Natural killer cell (primary cell): Measurements from ENCODE around the gene ABCB8. TPM values are rescaled to one million over a fixed set of nuclear protein-coding genes. Genes with fewer than 3 reads are reported as not detected.

ENCODE experiments used
- ATAC-seq, 3 donors: fragments of 150-1000 bp in 2 of 3; fragments of 200-7000 bp in 1 of 3; cut with Tn5 transposase; 1 replicate in 1 of 3; 2 replicates in 2 of 3; pipeline ENCODE4 v1.10.0; 2021; ENCODE audit warnings: mild to moderate bottlenecking in 2 of 3, moderate library complexity in 2 of 3
- DNase-seq, 2 donors: peaks; one replicate each; pipeline versions ENCODE4 v3.0.0 to v3.0.0-alpha.2; 2013 to 2021; ENCODE audit warnings: mixed read lengths in 1 of 2
- H3K27ac ChIP-seq: one replicate; pipeline ENCODE4 v1.5.1; 2013; ENCODE audit warnings: mild to moderate bottlenecking, low read length
- H3K27me3 ChIP-seq: one replicate; pipeline ENCODE4 v1.6.1; 2013; ENCODE audit warnings: low read length; ENCODE audit not compliant: control insufficient read depth, insufficient read depth
- H3K36me3 ChIP-seq: one replicate; pipeline ENCODE4 v1.6.1; 2013; ENCODE audit warnings: low read length; ENCODE audit not compliant: control insufficient read depth, insufficient read depth
- H3K4me1 ChIP-seq: one replicate; pipeline ENCODE4 v1.6.1; 2013; ENCODE audit warnings: low read length; ENCODE audit not compliant: control insufficient read depth, insufficient read depth
- H3K4me3 ChIP-seq: one replicate; pipeline ENCODE4 v1.5.1; 2013; ENCODE audit warnings: low read length
- H3K9me3 ChIP-seq: one replicate; pipeline ENCODE4 v1.6.1; 2013; ENCODE audit warnings: low read length; ENCODE audit not compliant: control insufficient read depth, insufficient read depth
- H3K27ac Mint-ChIP-seq, 2 donors: one replicate each; pipeline ENCODE4 v1.8.0; 2022; ENCODE audit warnings: mild to moderate bottlenecking in 2 of 2, mixed read lengths in 2 of 2, moderate library complexity in 1 of 2
- H3K27me3 Mint-ChIP-seq, 2 donors: one replicate each; pipeline ENCODE4 v1.8.0; 2022; ENCODE audit warnings: low read depth in 2 of 2, mixed read lengths in 2 of 2
- H3K36me3 Mint-ChIP-seq: one replicate; pipeline ENCODE4 v1.8.0; 2022; ENCODE audit warnings: mixed read lengths
- H3K4me1 Mint-ChIP-seq, 2 donors: one replicate each; pipeline ENCODE4 v1.8.0; 2022; ENCODE audit warnings: mixed read lengths in 2 of 2
- H3K4me3 Mint-ChIP-seq: one replicate; pipeline ENCODE4 v1.8.0; 2022; ENCODE audit warnings: mild to moderate bottlenecking, moderate library complexity, mixed read lengths
- H3K9me3 Mint-ChIP-seq, 2 donors: one replicate each; pipeline ENCODE4 v1.8.0; 2022; ENCODE audit warnings: mixed read lengths in 2 of 2
- CTCF ChIP-seq: fragments of 200-600 bp; IDR thresholded peaks from one replicate; pipeline ENCODE4 v1.8.0; 2022; ENCODE audit warnings: antibody characterized with exemption
- WGBS: methylation state at CpG from one replicate; pipeline ENCODE4 v1.1.7; 2013; ENCODE audit warnings: missing lambda C conversion rate; ENCODE audit not compliant: insufficient coverage; 5-methylcytosine and 5-hydroxymethylcytosine counted together
- intact Hi-C: fragments of 100-400 bp; cut with micrococcal nuclease; formaldehyde crosslinking; loops from one replicate; pipeline ENCODE4 v1.14.2; 2022
- total RNA-seq, 4 donors: library from RNA; stranded (reverse); fragments of 120-200 nt in 1 of 4; gene quantifications; one replicate each; pipeline versions ENCODE4 v1.2.3 to v1.2.4, GENCODE V29; 2013 to 2022

Gene ABCB8
- total RNA-seq, 3 donors from 2014 or later (not counting 1 experiment from before 2014, with no cell fraction given), result 50.6 to 60.5 (median 53.7) TPM

GRCh38 chr7:151034312-151035025, 6.2 kb downstream of the ABCB8 start:
- H3K36me3 ChIP-seq, result peaks cover 23% of the 10 kb centered on the region
- WGBS, result 95% methylated on average over 21 of the region's 21 CpGs
- Mint-ChIP-seq H3K36me3 (no peaks in the 10 kb centered on the region), H3K27ac (no peak overlapping the region), H3K4me1 (peaks cover 2 to 5% of the 10 kb centered on the region in 2 donors), H3K4me3 (no peak overlapping the region), H3K27me3 (no peaks in the 10 kb centered on the region), H3K9me3 (no peaks in the 10 kb centered on the region)
- intact Hi-C loops, result no loop called here
- ATAC-seq (no peak), DNase-seq (no peak)
- no peaks in the 10 kb centered on the region for H3K27me3 ChIP-seq
- H3K27ac ChIP-seq, result no peak overlapping the region
- H3K4me3 ChIP-seq, result no peak overlapping the region
- no peaks in the 10 kb centered on the region for H3K4me1 ChIP-seq
- TF ChIP-seq CTCF, result no peak
- no peaks in the 10 kb centered on the region for H3K9me3 ChIP-seq

GRCh38 chr7:151035026-151035717, 6.9 kb downstream of the ABCB8 start:
- no peaks in the 10 kb centered on the region for H3K36me3 Mint-ChIP-seq
- ATAC-seq (no peak), DNase-seq (no peak)
- peaks cover 9 to 12% of the 10 kb centered on the region in 2 donors for H3K4me1 Mint-ChIP-seq
- WGBS, result 95% methylated on average over 21 of the region's 21 CpGs
- intact Hi-C loops, result no loop called here
- H3K4me1 ChIP-seq, result no peaks in the 10 kb centered on the region
- H3K9me3 Mint-ChIP-seq, result no peaks in the 10 kb centered on the region
- peaks cover 23% of the 10 kb centered on the region for H3K36me3 ChIP-seq
- no peak overlapping the region for H3K27ac Mint-ChIP-seq
- no peaks in the 10 kb centered on the region for H3K27me3 ChIP-seq
- no peak overlapping the region for H3K4me3 Mint-ChIP-seq
- H3K27ac ChIP-seq, result no peak overlapping the region
- no peak overlapping the region for H3K4me3 ChIP-seq
- no peak for TF ChIP-seq CTCF
- no peaks in the 10 kb centered on the region for H3K9me3 ChIP-seq
- no peaks in the 10 kb centered on the region for H3K27me3 Mint-ChIP-seq

DNA sequence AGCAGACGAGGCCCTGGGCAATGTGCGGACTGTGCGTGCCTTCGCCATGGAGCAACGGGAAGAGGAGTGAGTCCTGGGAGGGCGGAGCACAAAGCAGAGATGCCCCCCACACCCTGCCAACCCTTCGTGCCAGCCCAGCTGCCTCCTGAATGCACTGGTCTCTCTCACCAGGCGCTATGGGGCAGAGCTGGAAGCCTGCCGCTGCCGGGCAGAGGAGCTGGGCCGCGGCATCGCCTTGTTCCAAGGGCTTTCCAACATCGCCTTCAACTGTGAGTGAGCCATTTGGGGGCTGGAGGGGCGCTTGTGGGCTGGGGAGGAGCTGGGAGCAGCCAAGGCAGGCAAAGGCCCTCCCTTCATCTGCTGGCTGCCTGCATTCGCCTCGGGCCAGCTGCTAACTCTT, 7.7 kb downstream of the ABCB8 start:
- no peak for ATAC-seq
- Histone ChIP-seq H3K36me3 (peaks cover 23% of the 10 kb centered on the region), H3K27me3 (no peaks in the 10 kb centered on the region), H3K4me3 (no peak overlapping the region), H3K27ac (no peak overlapping the region), H3K4me1 (no peaks in the 10 kb centered on the region), H3K9me3 (no peaks in the 10 kb centered on the region)
- H3K27me3 Mint-ChIP-seq, result no peaks in the 10 kb centered on the region
- H3K27ac Mint-ChIP-seq, result no peak overlapping the region
- no peak overlapping the region for H3K4me3 Mint-ChIP-seq
- no peak for DNase-seq
- no peaks in the 10 kb centered on the region for H3K9me3 Mint-ChIP-seq
- H3K4me1 Mint-ChIP-seq, result peaks cover 9 to 14% of the 10 kb centered on the region in 2 donors
- no peak for TF ChIP-seq CTCF
- no peaks in the 10 kb centered on the region for H3K36me3 Mint-ChIP-seq
- intact Hi-C loops, result no loop called here
- 96% methylated on average over 17 of the region's 17 CpGs for WGBS
